GM19193 (cell line): ENCODE data around the gene SLFN12L.

ENCODE experiments used
- POLR2A ChIP-seq: IDR thresholded peaks from 4 replicates; pipeline ENCODE4 v1.6.1; 2011; ENCODE audit not compliant: insufficient read depth, insufficient read length; ENCODE audit errors: extremely low read depth

Gene SLFN12L

DNA sequence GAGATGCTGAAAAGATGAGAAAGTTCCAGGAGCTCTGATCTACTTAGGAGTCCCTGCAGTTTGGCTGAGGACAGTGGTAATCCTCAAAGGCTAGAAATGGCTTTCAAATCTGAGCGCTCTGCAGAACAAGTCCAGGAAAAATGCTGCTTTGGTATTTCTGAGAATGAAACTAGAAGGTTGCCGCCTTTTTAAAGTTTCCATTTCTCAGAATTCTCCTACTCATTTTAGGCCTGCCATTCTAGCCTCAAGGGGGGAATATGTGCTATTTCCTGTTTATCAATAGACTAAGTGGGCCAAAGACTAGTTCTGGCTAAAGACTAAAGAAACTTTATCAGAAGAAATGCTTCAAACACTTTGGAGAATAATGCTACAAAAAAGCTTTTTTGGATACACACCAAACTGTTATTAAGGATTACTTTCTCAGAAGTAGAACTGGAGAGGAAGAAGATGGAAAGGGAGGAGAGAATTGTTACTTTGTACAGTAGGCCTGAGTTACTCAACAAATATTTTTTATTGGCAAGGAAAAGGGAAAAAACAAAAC, at the start of gene SLFN12L:
TSS of gene SLFN12L (minus strand) at position 78 of the 541 bp plus-strand sequence. CDS start 15,314 bp downstream, outside the sequence.
- no peak for TF ChIP-seq POLR2A

- no peak for TF ChIP-seq POLR2A
These were observed 49.1 kb upstream of the SLFN12L start for GRCh38 chr17:35586569-35587073.

DNA sequence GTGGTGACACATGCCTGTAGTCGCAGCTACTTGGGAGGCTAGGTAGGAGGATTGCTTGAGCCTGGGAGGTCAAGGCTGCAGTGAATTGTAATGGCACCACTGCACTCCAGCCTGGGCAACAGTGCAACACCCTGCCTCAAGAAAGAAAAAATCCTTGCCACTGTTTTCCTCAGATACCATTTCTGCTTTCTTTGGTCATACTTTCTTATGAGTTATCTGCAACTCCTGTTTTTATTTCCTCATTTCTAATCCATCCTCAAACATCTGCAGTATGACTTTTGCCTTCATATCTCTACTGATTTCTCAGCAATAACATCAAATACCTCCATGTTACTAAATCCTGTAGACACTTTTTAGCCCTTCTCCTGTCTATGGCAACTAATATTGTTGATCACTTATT, 46.6 kb upstream of the SLFN12L start:
- no peak for TF ChIP-seq POLR2A

DNA sequence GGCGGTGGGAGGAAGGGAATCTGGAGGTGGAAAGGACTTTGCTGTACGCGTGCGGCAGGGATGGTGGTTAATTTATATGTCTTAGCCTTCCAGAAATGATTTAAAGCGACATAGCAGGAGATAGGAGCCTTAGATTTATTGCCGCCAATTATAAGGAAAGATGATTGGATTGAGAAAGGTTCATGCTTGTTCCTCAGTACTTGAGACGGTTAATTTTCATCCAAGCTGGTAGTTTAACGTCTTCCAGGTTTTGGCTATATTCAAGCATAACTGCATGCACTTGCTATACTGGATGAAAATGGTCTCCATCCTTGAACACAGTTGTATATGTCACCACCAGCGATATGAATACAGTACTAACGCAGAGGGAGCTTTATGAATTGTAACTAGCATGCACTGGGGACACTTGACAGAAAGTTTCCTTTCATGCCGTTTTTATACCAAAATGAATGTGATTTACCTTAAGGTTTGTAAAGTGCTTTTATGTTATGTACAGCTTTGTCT, 41.5 kb upstream of the SLFN12L start:
- TF ChIP-seq POLR2A, result no peak

DNA sequence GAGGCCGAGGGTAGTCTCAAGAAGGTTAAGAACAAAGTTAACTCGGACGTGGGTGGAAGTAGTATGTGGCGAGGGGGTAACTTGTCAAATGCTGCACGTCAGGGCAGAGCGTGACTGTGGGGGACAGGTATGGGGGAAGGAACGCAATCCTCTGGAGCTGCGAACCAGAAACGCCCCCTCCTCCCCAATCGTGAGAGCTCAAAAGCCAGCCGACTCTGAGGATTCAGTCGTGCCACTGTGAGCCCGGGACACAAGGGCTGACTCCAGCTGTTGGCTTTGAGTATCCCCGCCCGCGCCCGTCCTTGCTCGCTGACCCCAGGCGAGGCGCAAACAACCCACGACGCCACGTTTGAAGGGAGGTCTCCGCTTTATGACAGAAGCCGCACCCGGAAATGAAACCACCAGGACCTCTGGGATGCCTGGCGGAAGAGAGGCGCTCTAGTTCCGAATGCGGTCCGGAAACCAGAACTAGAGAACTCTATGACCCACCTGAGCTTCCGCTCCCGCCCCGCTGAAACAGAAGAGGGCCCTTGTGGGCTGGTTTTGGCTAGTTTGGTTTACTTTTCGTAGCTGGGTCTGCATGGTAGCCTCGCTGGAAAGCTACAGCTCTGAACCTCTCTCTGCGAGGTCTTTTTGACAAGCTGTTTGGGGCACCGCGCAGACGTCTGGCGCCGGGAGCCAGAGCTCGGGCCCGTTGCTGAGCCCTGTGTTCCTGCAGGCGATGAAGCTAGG, 40.9 kb upstream of the SLFN12L start, which contains the start of gene PEX12:
TSS of gene PEX12 (minus strand) at position 375 of the 732 bp plus-strand sequence. CDS start 550 bp downstream, outside the sequence.
- peak; percentile 90 for TF ChIP-seq POLR2A

- no peak for TF ChIP-seq POLR2A
These were observed 40.3 kb upstream of the SLFN12L start for GRCh38 chr17:35577830-35578196.

- no peak for TF ChIP-seq POLR2A
These were observed 38.3 kb upstream of the SLFN12L start for GRCh38 chr17:35575759-35576158.

- no peak for TF ChIP-seq POLR2A
These were observed 31.9 kb upstream of the SLFN12L start for GRCh38 chr17:35569405-35569804.

GRCh38 chr17:35568561-35568960, 31.1 kb upstream of the SLFN12L start:
- no peak for TF ChIP-seq POLR2A

- TF ChIP-seq POLR2A, result no peak
These were observed 29.5 kb upstream of the SLFN12L start for GRCh38 chr17:35566968-35567367.

DNA sequence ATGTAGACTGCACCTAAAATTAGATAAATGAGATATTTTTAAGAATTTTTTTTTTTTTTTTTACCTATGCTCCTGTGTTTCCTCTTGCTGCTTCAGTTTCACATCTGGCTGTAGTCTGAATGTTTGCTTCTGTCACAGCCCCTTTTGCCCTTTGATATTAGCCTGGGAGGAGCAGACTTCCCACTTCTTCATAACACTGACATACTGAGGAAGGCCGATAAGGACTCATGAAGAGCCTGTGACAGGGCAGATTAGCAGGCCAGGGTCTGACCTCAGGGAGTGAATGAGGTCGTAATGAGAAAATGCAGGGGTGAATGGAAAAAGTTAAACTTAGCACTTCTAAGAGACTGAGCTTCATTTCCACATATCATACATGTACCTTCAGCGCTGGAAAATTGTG, 23.2 kb upstream of the SLFN12L start, which contains the start of gene SLFN14:
TSS of gene SLFN14 (minus strand) at position 117 of the 400 bp plus-strand sequence. CDS start 2,757 bp downstream, outside the sequence.
- TF ChIP-seq POLR2A, result no peak

GRCh38 chr17:35559495-35560210, 22.2 kb upstream of the SLFN12L start:
- no peak for TF ChIP-seq POLR2A

GRCh38 chr17:35557353-35557752, 19.9 kb upstream of the SLFN12L start:
- TF ChIP-seq POLR2A, result no peak

GRCh38 chr17:35555691-35556090, 18.2 kb upstream of the SLFN12L start:
- TF ChIP-seq POLR2A, result no peak

- no peak for TF ChIP-seq POLR2A
These were observed 17.2 kb upstream of the SLFN12L start for GRCh38 chr17:35554668-35555067.
